COLO668 (cell line): ENCODE measurements around the gene BCAS3.

Experiments
- DNase-seq: peaks from one replicate; lab custom pipeline; 2025; ENCODE audit not compliant: unreplicated experiment; lab: John Stamatoyannopoulos, UW

BCAS3 gene

DNA sequence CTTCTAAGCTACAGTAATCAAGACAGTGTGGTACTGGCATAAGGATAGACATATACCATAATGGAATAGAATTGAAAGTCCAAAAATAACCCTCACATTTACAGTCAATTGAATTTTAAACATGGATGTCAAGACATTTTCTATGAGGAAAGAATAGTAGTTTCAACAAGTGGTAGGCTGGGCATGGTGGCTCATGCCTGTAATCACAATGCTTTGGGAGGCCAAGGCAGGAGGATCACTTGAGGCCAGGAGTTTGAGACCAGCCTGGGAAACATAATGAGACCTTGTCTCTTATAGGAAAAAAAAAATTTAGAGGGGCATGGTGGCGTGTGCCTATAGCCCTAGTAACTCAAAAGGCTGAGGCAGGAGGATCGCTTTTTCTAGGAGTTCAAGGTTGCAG lies 599.2 kb downstream of the BCAS3 start:
- DNase-seq: no peak

DNA sequence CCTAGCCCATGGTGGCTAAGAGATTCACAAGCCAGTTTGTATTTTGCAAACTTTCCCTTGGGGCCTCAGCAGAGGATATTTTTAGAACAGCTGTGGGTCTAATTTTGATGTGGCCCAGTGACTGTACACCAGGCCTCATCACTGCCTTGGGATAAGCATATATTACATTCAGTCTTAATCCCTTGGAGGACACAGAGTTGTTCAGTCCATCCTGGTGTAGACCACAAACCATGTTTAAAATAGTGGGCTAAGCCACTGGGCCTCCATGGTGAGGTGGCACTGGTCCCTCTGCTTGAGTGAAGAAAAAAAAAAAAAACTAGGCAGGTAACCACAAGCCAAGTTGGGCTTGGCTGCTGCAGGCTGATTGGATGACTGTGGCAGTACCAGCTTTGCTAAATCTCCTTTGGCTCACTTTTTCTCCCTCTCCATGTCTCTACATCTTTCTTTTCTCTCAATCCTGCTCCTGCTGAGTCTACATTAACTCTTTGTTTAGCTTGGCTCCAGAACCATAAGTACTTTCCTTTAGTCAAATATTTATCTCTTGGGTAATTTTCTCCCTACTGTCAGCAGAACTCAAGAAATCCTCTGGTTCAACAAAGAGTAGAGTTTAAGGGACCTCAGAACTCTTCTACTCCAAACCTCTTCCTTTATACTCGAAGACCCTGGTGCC lies 602.0 kb downstream of the BCAS3 start:
- DNase-seq: no peak

DNA sequence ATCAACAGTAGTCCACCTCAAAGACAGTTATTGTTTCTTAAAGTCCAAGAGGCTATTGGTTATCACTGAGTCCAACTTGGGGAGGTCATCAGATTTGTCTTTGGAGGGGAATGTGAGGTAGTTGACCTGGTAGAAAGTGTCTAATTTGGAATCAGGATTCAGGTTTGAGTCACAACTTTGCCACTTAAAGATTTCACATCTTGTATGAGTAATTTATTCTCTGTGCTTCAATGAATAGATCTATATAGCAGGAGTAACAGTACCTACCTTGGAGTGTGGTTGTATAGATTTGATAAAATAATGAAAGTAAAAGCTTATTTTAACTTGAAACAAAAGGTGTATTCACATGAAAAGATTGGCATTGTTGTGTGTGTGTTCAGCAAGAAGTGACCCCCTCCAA lies 602.7 kb downstream of the BCAS3 start:
- DNase-seq: no peak

DNA sequence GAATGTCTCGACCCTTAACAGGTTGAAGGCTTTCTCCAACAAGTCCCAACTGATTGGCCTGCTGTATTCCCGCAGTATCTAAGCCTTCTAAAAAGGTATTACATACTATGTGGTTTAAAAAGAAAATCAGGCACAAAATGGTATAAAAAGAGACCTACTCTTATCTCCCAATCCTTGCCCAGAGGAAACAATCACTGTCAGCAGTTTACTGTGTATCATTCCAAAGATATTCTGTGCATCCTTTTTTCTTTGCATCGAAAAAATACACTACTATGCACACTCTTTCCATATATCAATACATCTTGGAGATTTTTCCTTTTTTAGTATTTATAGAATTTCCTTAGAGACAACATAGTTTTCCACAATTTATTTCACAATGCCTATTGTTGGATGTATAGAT lies 603.2 kb downstream of the BCAS3 start:
- DNase-seq: no peak

DNA sequence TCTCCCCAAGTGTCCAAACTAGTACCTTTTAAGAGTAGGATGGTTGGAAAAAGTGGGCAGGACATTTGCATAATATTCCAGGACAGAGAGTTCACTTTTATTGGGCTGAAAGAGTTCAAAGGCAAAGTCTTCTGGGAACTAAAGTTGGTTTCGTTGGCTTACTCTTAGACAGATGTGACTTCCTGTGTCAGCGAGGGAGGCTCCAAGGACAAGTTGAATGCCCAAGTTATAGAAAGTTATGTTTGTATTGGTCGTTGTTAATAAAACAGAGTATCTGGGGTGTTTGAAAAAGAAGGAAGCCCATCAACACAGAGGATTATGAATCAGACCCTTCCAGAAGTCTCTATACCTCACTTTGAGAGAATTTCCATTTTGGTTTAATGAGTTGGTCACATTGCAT lies 604.7 kb downstream of the BCAS3 start:
- DNase-seq: no peak

DNA sequence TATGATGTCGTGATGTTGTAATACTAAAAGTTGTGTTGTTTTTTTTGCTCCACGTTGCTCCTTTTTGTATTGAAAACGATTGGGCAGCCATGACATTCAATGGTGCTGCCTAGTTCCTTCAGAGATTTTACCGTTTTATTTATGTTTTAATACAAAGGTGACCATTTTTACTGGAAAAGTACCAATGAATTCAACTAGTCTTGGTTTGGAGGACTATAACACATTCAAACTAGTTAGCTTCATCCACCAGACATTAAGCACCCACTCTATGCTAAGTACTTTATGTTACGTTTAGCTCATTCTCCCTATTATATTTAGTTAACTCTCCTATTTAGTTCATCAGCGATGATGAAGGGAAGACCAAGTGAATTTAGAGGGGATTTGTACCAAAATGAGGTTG lies 605.4 kb downstream of the BCAS3 start:
- no peak for DNase-seq

DNA sequence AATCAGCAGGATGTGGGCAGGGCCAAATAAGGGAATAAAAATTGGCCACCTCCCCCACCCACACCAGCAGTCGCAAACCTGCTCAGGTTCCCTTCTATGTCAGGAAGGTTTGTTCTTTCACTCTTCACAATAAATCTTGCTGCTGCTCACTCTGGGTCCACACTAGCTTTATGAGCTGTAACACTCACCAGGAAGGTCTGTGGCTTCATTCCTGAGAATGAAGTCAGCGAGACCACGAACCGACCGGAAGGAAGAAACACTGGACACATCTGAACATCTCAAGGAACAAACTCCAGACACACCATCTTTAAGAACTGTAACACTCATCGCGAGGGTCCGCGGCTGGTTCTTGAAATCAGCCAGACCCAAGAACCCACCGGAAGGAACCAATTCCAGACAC lies 606.5 kb downstream of the BCAS3 start:
- DNase-seq: no peak

DNA sequence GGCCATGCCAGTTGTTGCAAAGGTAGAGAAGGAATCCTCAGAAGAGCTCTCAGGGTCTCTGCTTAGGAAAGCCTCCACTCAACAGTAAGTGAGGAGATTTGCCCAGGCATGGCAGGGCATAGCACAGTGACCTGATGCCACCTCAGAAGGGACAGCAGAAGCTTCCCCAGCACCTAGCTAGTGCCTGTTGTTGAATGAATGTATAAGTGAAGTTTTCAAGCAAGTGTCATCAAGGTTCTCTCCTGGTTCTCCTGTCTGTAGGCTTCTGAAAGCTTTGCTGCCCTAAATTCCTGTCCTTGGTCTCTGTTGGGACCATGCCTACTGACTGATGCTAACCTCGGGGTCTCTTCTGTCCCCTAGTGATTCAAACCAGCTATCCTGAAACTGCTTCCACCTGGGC lies 607.1 kb downstream of the BCAS3 start:
- no peak for DNase-seq

DNA sequence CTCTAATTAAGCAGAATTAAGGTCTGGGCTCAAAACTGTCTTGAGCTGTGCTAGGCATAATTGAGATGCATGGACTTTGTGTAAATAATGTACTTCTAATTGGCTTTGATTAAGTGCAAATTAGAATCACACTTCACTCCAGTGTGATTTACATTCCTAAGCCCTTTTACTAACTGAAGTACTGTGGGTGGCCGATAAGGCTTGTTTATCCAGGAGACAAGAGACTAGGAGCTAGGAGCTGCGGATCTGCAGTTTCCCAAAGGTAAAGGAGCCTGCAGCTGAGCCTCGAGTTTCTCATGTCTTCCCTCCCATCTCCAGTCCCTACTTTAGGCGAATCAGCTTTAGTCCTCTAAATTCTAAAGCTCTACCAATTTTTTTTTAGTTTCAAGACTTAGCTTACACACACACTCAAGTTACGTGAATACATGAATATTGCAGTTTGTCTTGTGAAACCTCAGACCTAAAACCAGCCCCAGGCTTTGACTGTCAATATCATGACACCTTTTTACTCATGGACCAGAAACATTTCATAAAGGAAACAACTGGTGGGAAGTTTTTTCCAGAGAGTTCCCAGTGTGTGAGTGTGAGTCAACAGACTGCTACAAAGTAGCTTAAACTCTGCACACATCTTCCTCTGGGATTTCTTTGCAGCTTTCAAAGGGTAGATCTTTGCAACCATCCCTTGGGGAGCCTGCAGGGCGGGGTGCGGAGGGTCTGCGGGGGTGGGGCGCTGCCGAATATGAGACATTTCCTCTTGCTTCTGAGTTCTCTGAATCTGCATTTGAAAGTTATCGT lies 608.1 kb downstream of the BCAS3 start:
- DNase-seq: no peak

DNA sequence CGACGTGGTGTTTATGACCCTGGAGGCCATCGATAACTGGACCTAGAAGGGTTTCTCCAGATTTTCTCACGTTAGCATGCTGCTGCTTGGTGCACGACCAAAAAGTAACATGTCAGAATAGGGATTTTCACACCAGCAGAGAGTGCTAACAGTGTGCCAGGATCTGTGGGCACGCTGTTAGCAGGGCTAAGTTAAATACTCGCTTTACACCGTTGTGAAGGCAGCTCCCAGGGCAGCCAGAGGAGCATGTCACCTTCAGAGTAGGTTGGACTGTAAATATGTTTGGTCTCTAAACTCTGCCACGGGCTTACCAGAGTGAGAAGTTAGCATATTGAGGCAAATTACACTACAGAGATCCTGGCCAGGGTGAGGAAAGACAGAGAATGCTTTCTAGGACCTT lies 608.8 kb downstream of the BCAS3 start:
- no peak for DNase-seq

DNA sequence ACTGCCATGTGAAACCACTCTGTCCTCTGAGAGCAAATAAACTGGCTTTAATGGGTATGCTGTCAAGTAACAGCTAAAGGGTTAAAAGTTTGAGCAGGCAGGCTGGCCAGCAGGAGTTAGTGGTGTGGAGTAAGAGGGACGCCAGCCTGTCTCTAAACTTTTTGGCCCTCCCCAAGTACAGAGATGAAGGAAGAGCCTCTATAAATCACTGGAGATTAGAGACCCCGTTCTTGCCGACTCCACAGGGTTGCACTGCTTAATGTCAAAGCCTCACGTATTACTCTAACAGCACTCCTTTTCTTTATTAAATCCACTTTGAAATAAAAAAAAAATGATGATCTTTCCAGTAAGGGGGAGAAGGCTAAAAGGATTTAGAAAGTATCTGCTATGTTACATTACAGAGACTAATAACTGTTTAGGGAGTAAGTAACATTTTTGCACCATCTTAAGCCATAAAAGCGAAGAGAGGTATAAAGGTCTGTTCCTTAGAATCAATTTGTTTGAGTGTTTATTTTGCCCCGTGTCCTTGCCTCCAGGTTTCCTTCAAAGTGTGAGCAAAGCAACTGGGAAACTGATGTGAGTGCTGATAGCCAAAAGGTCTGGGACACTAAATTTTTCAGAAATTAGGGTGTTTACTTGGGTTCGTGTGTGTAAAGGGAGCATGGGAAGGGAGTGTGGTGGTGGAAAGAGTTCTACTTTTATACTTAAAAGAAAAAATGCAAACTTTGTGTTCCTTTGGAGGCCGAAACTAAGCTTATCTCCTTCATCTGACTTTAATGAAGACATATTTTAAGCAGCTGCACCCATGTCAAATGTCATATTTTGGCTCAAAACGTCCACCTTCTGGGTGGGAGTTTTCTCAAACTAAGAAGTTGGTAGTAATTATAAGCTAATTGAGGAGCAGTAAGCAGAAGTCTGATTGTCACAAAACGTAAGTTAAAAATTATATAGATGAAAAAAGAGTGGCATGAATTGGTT lies 612.0 kb downstream of the BCAS3 start:
- DNase-seq: no peak

DNA sequence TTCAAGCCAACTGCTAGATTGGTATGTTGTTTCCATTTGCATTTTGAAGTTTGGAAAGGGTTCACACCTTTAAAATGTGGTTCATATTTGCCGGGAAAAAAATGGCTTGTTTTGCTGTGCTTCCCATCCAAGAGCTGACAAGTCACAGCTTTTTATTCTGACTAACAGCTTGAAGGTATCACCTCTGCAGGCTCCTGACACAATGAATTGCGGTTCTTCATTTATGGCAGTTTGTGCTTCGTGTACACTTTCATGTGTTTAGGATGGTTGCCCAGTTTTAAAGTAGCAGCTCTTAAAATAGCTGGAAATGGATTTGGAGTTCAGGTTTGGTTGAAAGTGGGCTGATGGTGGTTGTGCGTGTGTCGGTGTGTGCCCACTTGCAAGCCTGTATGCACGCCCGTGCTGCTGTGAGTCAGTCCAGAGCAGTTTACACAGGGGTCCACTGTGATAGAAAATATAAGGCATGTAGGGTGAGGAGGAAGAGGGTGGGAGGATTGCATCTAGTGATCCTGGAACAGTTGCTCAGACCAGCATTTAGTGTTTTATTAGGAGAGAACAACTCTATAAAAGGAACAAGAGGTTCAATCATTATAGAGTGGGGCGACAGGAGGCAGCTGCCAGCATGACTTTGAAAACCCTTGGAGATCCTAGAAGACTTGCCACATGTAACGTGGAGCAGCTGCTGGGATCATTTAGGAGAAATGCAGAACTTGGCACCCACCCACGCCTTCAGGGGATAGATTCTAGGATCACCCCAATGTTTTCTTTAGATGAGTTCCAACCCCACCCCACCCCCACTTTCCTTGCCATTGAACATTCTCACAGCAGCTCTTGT lies 614.0 kb downstream of the BCAS3 start:
- no peak for DNase-seq

DNA sequence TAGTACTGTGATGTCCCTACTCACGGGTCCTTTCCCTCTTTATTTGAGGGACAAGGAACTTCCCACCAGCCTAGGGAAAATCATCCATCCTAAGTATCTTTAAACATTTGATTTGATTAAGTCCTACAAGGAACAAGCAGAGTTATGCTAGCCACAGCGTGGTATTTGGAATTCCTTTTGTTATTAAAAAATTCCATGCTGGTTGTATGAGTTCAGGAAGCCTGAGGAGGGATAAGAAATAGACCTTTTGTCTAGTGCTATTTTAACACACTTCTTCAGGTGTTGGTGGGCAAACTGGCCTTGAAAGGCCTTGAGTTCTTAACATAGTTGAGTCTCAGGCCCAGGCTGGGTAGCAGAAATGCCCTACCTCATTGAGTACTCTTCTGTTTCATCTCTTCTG lies 616.6 kb downstream of the BCAS3 start:
- DNase-seq: no peak

DNA sequence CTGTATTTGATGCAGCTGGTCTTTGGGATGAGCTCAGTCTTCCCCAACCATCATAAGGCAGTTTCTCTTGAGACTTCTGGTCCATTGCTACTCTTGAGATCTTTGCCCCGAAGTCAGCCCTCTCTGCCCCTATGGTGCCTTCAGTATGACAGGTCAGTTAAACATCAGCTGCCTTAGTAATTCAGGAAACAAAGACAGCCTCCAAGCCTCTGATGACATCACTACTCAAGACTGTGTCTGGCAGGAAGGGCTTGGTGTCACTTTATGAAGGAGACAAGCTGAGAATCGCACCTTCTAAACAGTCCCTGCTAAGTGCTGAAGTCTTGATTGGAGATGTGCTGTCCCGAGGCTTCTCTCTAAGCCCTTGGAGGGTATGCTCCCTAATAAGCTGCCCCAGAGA lies 617.1 kb downstream of the BCAS3 start:
- no peak for DNase-seq

DNA sequence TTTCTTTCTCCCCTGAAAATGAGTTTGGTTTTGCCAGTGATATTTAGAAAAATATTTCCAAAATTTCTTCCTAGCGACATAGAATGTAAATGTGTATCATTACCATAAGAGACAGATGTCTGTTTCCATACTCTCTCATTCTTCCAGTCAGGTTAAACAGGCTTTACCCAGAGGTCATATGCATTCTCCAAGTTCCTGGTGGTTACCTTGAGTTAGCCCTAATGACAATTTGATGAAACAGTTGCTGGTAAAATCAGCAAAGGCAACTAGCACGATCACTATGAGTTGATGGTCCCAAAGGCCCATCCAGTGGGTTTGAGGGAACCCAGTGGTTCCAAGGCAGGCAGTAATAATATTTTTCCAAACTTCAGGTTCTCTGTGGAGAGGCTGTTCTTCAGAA lies 618.4 kb downstream of the BCAS3 start:
- no peak for DNase-seq

DNA sequence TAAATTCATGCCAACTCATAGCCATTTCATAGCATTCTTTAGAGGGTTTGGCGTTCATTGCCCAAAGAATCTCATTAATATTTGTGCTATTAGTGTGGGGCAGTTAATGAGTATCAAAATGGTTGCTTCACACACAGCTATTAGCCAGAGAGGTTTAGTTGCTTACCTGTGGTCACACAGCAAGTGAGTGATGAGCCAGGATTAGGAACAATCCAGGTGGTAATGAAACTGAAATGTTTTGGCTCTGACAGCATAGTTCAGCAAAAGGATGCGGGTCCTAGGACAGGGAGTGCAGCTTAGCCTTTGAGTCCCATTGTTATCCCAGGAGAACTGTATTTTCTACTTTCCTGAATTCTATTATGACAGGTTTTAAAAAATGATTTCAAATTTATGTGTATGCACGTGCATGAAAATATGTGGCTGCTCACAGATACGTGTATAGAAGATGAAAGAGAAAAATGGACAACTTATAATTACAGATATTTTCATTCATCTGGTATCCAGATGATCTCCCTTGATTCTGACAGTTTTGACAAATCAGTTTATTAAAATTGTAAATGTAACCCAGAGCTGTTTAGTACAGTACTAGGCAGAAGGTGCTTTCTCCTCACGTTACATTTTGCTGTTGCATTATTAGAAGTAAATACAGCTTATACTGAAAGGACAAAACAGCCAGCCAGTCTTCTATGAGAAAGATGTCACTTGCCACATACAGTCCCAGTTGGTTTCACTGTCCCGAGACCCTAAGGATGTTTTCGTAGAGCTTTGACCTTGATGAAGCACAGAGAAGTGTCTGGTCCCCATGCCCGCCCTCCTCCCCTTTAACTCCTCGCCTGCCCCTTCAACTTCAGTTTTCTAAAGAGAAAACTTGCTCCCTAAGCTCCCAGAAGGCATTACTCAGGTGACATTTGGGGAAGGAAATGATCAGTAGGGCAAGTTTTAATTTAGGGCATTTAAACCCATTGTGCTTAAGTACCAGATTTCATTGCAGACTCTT lies 622.2 kb downstream of the BCAS3 start:
- DNase-seq: no peak

DNA sequence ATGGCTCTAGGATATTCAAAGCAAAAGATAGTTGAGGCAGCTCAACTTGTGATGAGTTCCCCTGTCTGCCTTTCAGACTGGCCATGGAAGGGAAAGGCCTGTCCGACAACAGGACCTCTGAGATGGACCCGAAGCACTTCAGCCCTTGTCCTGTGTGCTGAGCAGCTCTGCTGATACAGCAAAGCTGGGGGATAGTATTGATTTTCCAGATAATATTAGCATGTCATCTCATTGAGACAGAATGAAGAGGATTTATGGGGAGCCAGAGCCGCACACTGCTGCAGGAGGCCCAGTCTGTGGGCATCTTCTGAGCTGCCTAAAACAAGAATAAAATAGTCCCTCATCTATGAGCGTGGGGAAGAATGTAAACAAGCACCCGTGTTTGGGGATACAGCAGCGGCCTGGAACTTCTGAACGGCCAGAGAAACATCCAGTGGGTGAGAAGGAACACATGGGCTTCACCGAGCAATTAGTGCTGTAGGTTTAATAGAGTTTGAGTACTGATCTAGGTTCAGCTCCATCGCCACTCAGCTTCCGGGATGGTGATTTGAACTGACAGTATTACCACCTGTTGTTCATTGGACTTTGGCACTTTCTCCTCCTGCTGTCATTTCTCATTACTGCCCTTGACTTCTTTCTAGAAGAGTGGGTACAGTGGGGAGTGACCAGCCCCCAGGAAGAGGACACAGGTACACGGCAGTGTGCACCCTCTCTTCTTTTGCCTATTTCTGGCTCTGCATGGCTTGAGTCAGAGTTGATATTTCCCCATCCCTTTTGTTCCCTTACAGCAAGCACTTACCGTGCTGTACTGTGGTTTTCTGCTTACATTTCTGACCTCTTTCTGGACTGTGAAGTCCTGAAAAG lies 625.5 kb downstream of the BCAS3 start:
- no peak for DNase-seq

DNA sequence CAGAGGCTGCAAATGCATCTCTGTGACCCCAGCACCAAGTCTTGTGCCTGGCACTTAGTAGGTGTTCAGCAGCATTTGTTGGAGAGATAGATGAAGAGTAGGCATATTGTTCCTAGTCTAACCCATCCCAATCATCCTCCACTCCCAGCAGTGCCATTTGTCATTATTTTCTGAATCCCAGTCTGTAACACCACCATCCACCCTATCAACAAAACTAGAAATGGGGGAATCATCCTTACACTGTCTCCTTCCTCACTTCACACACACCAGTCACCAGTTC lies 626.1 kb downstream of the BCAS3 start:
- DNase-seq: no peak

DNA sequence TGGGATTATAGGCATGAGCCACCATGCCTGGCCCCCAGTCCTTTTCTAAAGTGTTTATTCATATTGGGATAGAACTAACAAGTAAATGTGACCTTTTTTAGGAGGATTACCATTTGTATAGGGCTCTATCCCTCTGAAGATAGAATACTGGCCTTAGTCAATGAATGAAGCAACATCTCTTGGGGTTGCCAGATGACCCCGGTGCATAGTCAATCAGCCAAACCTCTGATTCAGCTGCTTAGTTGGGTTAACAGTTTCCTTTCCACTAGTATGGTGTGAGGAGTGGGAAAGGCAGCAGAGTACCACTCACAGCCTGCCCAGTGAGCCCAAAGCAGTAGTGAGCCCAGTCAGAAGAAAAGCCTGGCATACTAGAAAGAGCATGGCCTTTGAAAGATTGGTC lies 627.4 kb downstream of the BCAS3 start:
- no peak for DNase-seq
